Activated CD4-positive, alpha-beta T cell treated with anti-CD3 and anti-CD28 coated beads for 24 hours (primary cell): ENCODE results near the gene GUF1.
A peak's percentile ranks its signal among the peaks of the same experiment; 100 is the strongest.

Source experiments
- DNase-seq, 2 donors: peaks; one replicate each; pipeline ENCODE4 v3.0.0-alpha.2; 2020; ENCODE audit warnings: low read depth in 2 of 2

The GUF1 gene

GRCh38 chr4:44678094-44679041, at the start of gene GUF1:
GUF1 (plus strand) TSS chr4:44678420; CDS start chr4:44678623, 203 bp downstream.
- DNase-seq, result peak; percentile 75 to 76

GRCh38 chr4:44629280-44629866, 48.8 kb upstream of the GUF1 start:
- DNase-seq, result peak in 1 of 2 donors; percentile 22

- DNase-seq, result no peak
Measured at GRCh38 chr4:44632089-44632488, 46.1 kb upstream of the GUF1 start.

- no peak for DNase-seq
Measured at GRCh38 chr4:44632733-44633132, 45.5 kb upstream of the GUF1 start.

- DNase-seq, result no peak
Measured at GRCh38 chr4:44638091-44638490, 40.1 kb upstream of the GUF1 start.

- no peak for DNase-seq
Measured at GRCh38 chr4:44646151-44646550, 32.1 kb upstream of the GUF1 start.

GRCh38 chr4:44651425-44651824, 26.8 kb upstream of the GUF1 start, which contains the start of gene YIPF7:
YIPF7 (minus strand) TSS chr4:44651625; CDS start chr4:44650100, 1,525 bp downstream.
- DNase-seq, result no peak

GRCh38 chr4:44652002-44652401, 26.2 kb upstream of the GUF1 start:
- DNase-seq, result no peak

GRCh38 chr4:44660396-44660795, 17.8 kb upstream of the GUF1 start:
- DNase-seq, result no peak

- DNase-seq, result no peak
Measured at GRCh38 chr4:44661940-44662622, 16.1 kb upstream of the GUF1 start.

- no peak for DNase-seq
Measured at GRCh38 chr4:44662623-44663005, 15.6 kb upstream of the GUF1 start.

GRCh38 chr4:44663539-44664263, 14.5 kb upstream of the GUF1 start:
- DNase-seq, result no peak

GRCh38 chr4:44668526-44668925, 9.7 kb upstream of the GUF1 start:
- no peak for DNase-seq

GRCh38 chr4:44670506-44671199, 7.6 kb upstream of the GUF1 start:
- no peak for DNase-seq

- no peak for DNase-seq
Measured at GRCh38 chr4:44671636-44672035, 6.6 kb upstream of the GUF1 start.

- DNase-seq, result no peak
Measured at GRCh38 chr4:44674471-44674870, 3.7 kb upstream of the GUF1 start.

GRCh38 chr4:44675366-44675765, 2.9 kb upstream of the GUF1 start:
- no peak for DNase-seq

GRCh38 chr4:44679060-44679459, 840 bp downstream of the GUF1 start:
- no peak for DNase-seq

GRCh38 chr4:44684648-44685047, 6.4 kb downstream of the GUF1 start:
- no peak for DNase-seq

- DNase-seq, result no peak
Measured at GRCh38 chr4:44700427-44700826, 22.2 kb downstream of the GUF1 start.

GRCh38 chr4:44701037-44701436, 22.8 kb downstream of the GUF1 start:
- DNase-seq, result no peak
